HCT116 (cell line): ENCODE measurements around the gene MAPKAPK3. TPM values are rescaled to one million over a fixed set of nuclear protein-coding genes. Genes with fewer than 3 reads are reported as not detected.
A peak's percentile ranks its signal among the peaks of the same experiment; 100 is the strongest.

Source experiments
- ATAC-seq: fragments of 200-7000 bp; cut with Tn5 transposase; 2 replicates; pipeline ENCODE4 v1.9.1; 2020; ENCODE audit warnings: mild to moderate bottlenecking, moderate library complexity
- BruUV-seq: library from RNA; stranded (reverse); fragments of 400-500 nt; replicated peaks from 2 replicates; lab custom pipeline; 2021; lab: Mats Ljungman, UMichigan
- CTCF ChIA-PET: fragments of 300-600 bp; sonication (Branson Sonifier 250); formaldehyde crosslinking; loops from one replicate; lab custom pipeline; 2021; ENCODE audit warnings: antibody characterized with exemption; lab: Charles Lee
- POLR2A ChIA-PET: fragments of 300-600, 350-600 bp; sonication (Branson Sonifier 250); formaldehyde crosslinking; loops from one replicate; lab custom pipeline; 2021; ENCODE audit warnings: antibody characterized with exemption; lab: Charles Lee
- RAD21 ChIA-PET, 2 experiments: fragments of 300-600 bp; sonication (Branson Sonifier 250); formaldehyde crosslinking; loops; one replicate each; lab custom pipeline; 2023; ENCODE audit warnings: low total read pairs in 2 of 2; ENCODE audit not compliant: uncharacterized antibody in 2 of 2, unreplicated experiment in 2 of 2, low non-redundant PET in 1 of 2; lab: Charles Lee
- DNase-seq: peaks from one replicate; pipeline ENCODE4 v3.0.0-alpha.2; 2010; ENCODE audit warnings: low read depth, low spot score
- H2AFZ ChIP-seq: fragments of 200-600 bp; shearing (Covaris generic), sonication (generic); 2 replicates; pipeline ENCODE4 v1.6.1; 2017; ENCODE audit warnings: low read depth, mixed run types, mixed read lengths, antibody characterized with exemption, low read length; ENCODE audit not compliant: poor library complexity, severe bottlenecking
- H3K27ac ChIP-seq: 2 replicates; pipeline ENCODE4 v1.5.1; 2012; ENCODE audit warnings: low read depth, low read length
- H3K27me3 ChIP-seq: fragments of 200-600 bp; sonication (generic); 2 replicates; pipeline ENCODE4 v1.6.1; 2016; ENCODE audit warnings: mixed run types, low read length, mixed read lengths; ENCODE audit not compliant: insufficient read depth
- H3K36me3 ChIP-seq, 2 experiments: fragments of 200-500 bp in 1 of 2; fragments of 200-600 bp in 1 of 2; sonication (Bioruptor generic) in 1 of 2; sonication (generic) in 1 of 2; 2 replicates each; pipeline versions ENCODE4 v1.5.1 to v1.6.1; 2014 to 2016; ENCODE audit warnings: low read length in 2 of 2, inconsistent platforms in 1 of 2, mixed read lengths in 1 of 2, mixed run types in 1 of 2; ENCODE audit not compliant: insufficient read depth in 2 of 2, control insufficient read depth in 1 of 2
- H3K4me1 ChIP-seq, 2 experiments: fragments of 200-600 bp in 1 of 2; sonication (generic) in 1 of 2; 2 replicates each; pipeline versions ENCODE4 v1.5.1 to v1.6.1; 2012 to 2017; ENCODE audit warnings: low read length in 2 of 2, inconsistent platforms in 1 of 2, mild to moderate bottlenecking in 1 of 2, mixed read lengths in 1 of 2, mixed run types in 1 of 2, moderate library complexity in 1 of 2; ENCODE audit not compliant: insufficient read depth in 2 of 2, control insufficient read depth in 1 of 2
- H3K4me2 ChIP-seq: fragments of 200-600 bp; sonication (generic); 2 replicates; pipeline ENCODE4 v1.6.1; 2017; ENCODE audit warnings: mixed run types, low read length, mixed read lengths
- H3K4me3 ChIP-seq, 2 experiments: fragments of 200-600 bp in 1 of 2; sonication (generic) in 1 of 2; replicated peaks in 1 of 2; 2 replicates each; pipeline ENCODE4 v1.5.1; 2011 to 2016; ENCODE audit warnings: low read length in 2 of 2, control low read depth in 1 of 2, low read depth in 1 of 2, mild to moderate bottlenecking in 1 of 2, mixed read lengths in 1 of 2, mixed run types in 1 of 2
- H3K79me2 ChIP-seq: fragments of 200-600 bp; sonication (generic); 2 replicates; pipeline ENCODE4 v1.6.1; 2017; ENCODE audit warnings: mild to moderate bottlenecking, mixed run types, low read length, moderate library complexity, mixed read lengths; ENCODE audit not compliant: insufficient read depth
- H3K9ac ChIP-seq: fragments of 200-600 bp; sonication (generic); 2 replicates; pipeline ENCODE4 v1.6.1; 2016; ENCODE audit warnings: low read length, mixed read lengths
- H3K9me2 ChIP-seq: fragments of 200-600 bp; sonication (generic), shearing (Covaris generic); 2 replicates; pipeline ENCODE4 v1.6.1; 2017; ENCODE audit warnings: mixed run types, mild to moderate bottlenecking, moderate library complexity; ENCODE audit not compliant: insufficient read depth
- H3K9me3 ChIP-seq, 2 experiments: fragments of 200-500 bp in 1 of 2; fragments of 200-600 bp in 1 of 2; sonication (Bioruptor generic) in 1 of 2; sonication (generic) in 1 of 2; 2 replicates each; pipeline ENCODE4 v1.6.1; 2014 to 2017; ENCODE audit warnings: low read length in 2 of 2, mixed read lengths in 2 of 2, inconsistent platforms in 1 of 2, low read depth in 1 of 2, mild to moderate bottlenecking in 1 of 2, mixed run types in 1 of 2, moderate library complexity in 1 of 2; ENCODE audit not compliant: control insufficient read depth in 1 of 2, insufficient read depth in 1 of 2
- H4K20me1 ChIP-seq: fragments of 200-600 bp; sonication (generic), shearing (Covaris generic); 2 replicates; pipeline ENCODE4 v1.6.1; 2017; ENCODE audit warnings: mixed run types, mild to moderate bottlenecking, moderate library complexity; ENCODE audit not compliant: insufficient read depth
- CTCF ChIP-seq, 3 experiments: fragments of 200-600 bp in 1 of 3; sonication (generic) in 1 of 3; IDR thresholded peaks in 2 of 3; conservative IDR thresholded peaks in 1 of 3; 2 replicates each; pipeline ENCODE4 v1.5.1; 2012 to 2017; ENCODE audit warnings: low read depth in 2 of 3, low read length in 2 of 3, antibody characterized with exemption in 1 of 3, borderline replicate concordance in 1 of 3, control low read depth in 1 of 3, mild to moderate bottlenecking in 1 of 3, mixed read lengths in 1 of 3, mixed run types in 1 of 3, moderate library complexity in 1 of 3; ENCODE audit not compliant: insufficient read depth in 1 of 3
- ELF1 ChIP-seq: IDR thresholded peaks from 2 replicates; pipeline ENCODE4 v1.6.1; 2012; ENCODE audit warnings: low read depth, borderline replicate concordance
- POLR2AphosphoS5 ChIP-seq: IDR thresholded peaks from 2 replicates; pipeline ENCODE4 v1.6.1; 2011; ENCODE audit warnings: mild to moderate bottlenecking, low read depth, low read length, moderate library complexity
- RAD21 ChIP-seq: IDR thresholded peaks from 2 replicates; pipeline ENCODE4 v1.6.1; 2012; ENCODE audit warnings: low read depth, mild to moderate bottlenecking
- YY1 ChIP-seq: IDR thresholded peaks from 2 replicates; pipeline ENCODE4 v1.6.1; 2011; ENCODE audit warnings: low read length, low read depth, moderate library complexity, mild to moderate bottlenecking; ENCODE audit not compliant: insufficient replicate concordance; ENCODE audit errors: extremely low read depth
- intact Hi-C: fragments of 100-400 bp; cut with micrococcal nuclease; formaldehyde crosslinking; loops from 2 replicates; pipeline ENCODE4 v1.10.0; 2022
- total RNA-seq: library from RNA; stranded (reverse); gene quantifications from one replicate; pipeline ENCODE4 v1.2.1, GENCODE V29; 2021; ENCODE audit not compliant: unreplicated experiment

Gene MAPKAPK3
- total RNA-seq, 1 experiment from 2014 or later: 87.3 TPM

- peaks cover 0 to 2% of the 10 kb centered on the region in 2 experiments; a peak in 2 of 4 replicates for H3K36me3 ChIP-seq
- H3K9ac ChIP-seq: no peak overlapping the region
- DNase-seq (no peak), ATAC-seq (peak; percentile 81)
- H3K9me2 ChIP-seq: no peaks in the 10 kb centered on the region
- no peak overlapping the region for H3K4me2 ChIP-seq
- H4K20me1 ChIP-seq: no peaks in the 10 kb centered on the region
- no peak overlapping the region for H3K4me3 ChIP-seq
- H3K4me1 ChIP-seq: peaks cover 5 to 23% of the 10 kb centered on the region in 2 experiments
- POLR2A ChIA-PET: interaction anchor here (0.7 to 1.6 kb wide), 6 partner anchors 25 to 41 kb away, joined by 3 to 8 read pairs (median 4); partner anchors contain the start of genes CISH and MAPKAPK3
- H3K9me3 ChIP-seq: no peaks in the 10 kb centered on the region
- RAD21 ChIA-PET: interaction anchor here (1.3 to 2.0 kb wide), 6 partner anchors 10 to 37 kb away, joined by 3 to 40 read pairs (median 10); partner anchors contain the start of gene MAPKAPK3 (in 2 of the 2)
- H3K79me2 ChIP-seq: no peaks in the 10 kb centered on the region
- H3K27me3 ChIP-seq: no peaks in the 10 kb centered on the region
- H3K27ac ChIP-seq: no peak overlapping the region
- BruUV-seq: no TSS peak
- no peak overlapping the region for H2AFZ ChIP-seq
- TF ChIP-seq ELF1 (no peak), POLR2AphosphoS5 (peak; percentile 31; the same call in 1 of the 2 replicates), RAD21 (peak; percentile 92), YY1 (peak; percentile 47), CTCF (IDR thresholded peaks at IDR 0.05 in 2 of 3, conservative IDR thresholded peaks at IDR 0.05 in 1 of 3; ENCODE audit: borderline replicate concordance in 1 of 3, insufficient read depth in 1 of 3, low read depth in 2 of 3, low read length in 2 of 3) (peak; percentile 64 to 75 (median 65))
- intact Hi-C loops: loop anchor here (1.0 kb wide), 1 partner anchor 36 kb away; no protein-coding TSS in a partner anchor
- CTCF ChIA-PET: interaction anchor here (0.7 to 4.9 kb wide), 13 partner anchors 10 to 719 kb away, joined by 3 to 83 read pairs (median 5); partner anchors contain the start of genes CISH and MAPKAPK3
These were observed 35.8 kb downstream of the MAPKAPK3 start for GRCh38 chr3:50652709-50653108.
